ENCODE data around the gene GPR137. TPM values are rescaled to one million over a fixed set of nuclear protein-coding genes. Genes with fewer than 3 reads are reported as not detected.

GPR137 gene
- total RNA-seq, 1 donor from 2014 or later, result 57.8 TPM

- Mint-ChIP-seq H3K36me3 (ENCODE audit: low read depth) (no peaks in the 10 kb centered on the region), H3K27ac (ENCODE audit: unreplicated experiment) (no peak overlapping the region), H3K4me1 (ENCODE audit: low read depth) (peaks cover 24% of the 10 kb centered on the region), H3K9me3 (ENCODE audit: low read depth) (peaks cover 3% of the 10 kb centered on the region), H3K27me3 (ENCODE audit: low read depth) (no peaks in the 10 kb centered on the region), H3K4me3 (ENCODE audit: unreplicated experiment) (no peak overlapping the region)
- no peak for TF ChIP-seq CTCF (IDR thresholded peaks at IDR 0.05)
- peak; percentile 57 for DNase-seq (ENCODE audit: low spot score)
Measured at GRCh38 chr11:64330888-64331287, 45.2 kb downstream of the GPR137 start.

- H3K4me3 Mint-ChIP-seq (ENCODE audit: unreplicated experiment), result no peak overlapping the region
- peaks cover 24% of the 10 kb centered on the region for H3K4me1 Mint-ChIP-seq (ENCODE audit: low read depth)
- DNase-seq (ENCODE audit: low spot score), result peak; percentile 81
- peaks cover 3% of the 10 kb centered on the region for H3K9me3 Mint-ChIP-seq (ENCODE audit: low read depth)
- H3K27ac Mint-ChIP-seq (ENCODE audit: unreplicated experiment), result no peak overlapping the region
- H3K27me3 Mint-ChIP-seq (ENCODE audit: low read depth), result no peaks in the 10 kb centered on the region
- peak; percentile 72 for TF ChIP-seq CTCF (IDR thresholded peaks at IDR 0.05)
- no peaks in the 10 kb centered on the region for H3K36me3 Mint-ChIP-seq (ENCODE audit: low read depth)
Measured at GRCh38 chr11:64331569-64332371, 46.1 kb downstream of the GPR137 start.

- TF ChIP-seq CTCF (IDR thresholded peaks at IDR 0.05), result no peak
- Mint-ChIP-seq H3K27ac (ENCODE audit: unreplicated experiment) (no peak overlapping the region), H3K4me1 (ENCODE audit: low read depth) (peaks cover 24% of the 10 kb centered on the region), H3K36me3 (ENCODE audit: low read depth) (no peaks in the 10 kb centered on the region), H3K9me3 (ENCODE audit: low read depth) (no peaks in the 10 kb centered on the region), H3K4me3 (ENCODE audit: unreplicated experiment) (no peak overlapping the region), H3K27me3 (ENCODE audit: low read depth) (no peaks in the 10 kb centered on the region)
- DNase-seq (ENCODE audit: low spot score), result no peak
Measured at GRCh38 chr11:64333556-64333955, 47.9 kb downstream of the GPR137 start.

- DNase-seq (ENCODE audit: low spot score), result peak; percentile 79
- no peaks in the 10 kb centered on the region for H3K36me3 Mint-ChIP-seq (ENCODE audit: low read depth)
Measured at GRCh38 chr11:64334764-64335735, 49.4 kb downstream of the GPR137 start.

More at GRCh38 chr11:64334764-64335735, 49.4 kb downstream of the GPR137 start:
- H3K27me3 Mint-ChIP-seq (ENCODE audit: low read depth), result no peaks in the 10 kb centered on the region
- peaks cover 15% of the 10 kb centered on the region for H3K4me1 Mint-ChIP-seq (ENCODE audit: low read depth)
- no peak for TF ChIP-seq CTCF (IDR thresholded peaks at IDR 0.05)
- no peaks in the 10 kb centered on the region for H3K9me3 Mint-ChIP-seq (ENCODE audit: low read depth)
- no peak overlapping the region for H3K4me3 Mint-ChIP-seq (ENCODE audit: unreplicated experiment)
- no peak overlapping the region for H3K27ac Mint-ChIP-seq (ENCODE audit: unreplicated experiment)

Measured in chondrocyte (in vitro differentiated cells).